CD14-positive monocyte (primary cell): ENCODE measurements around the gene ZNF555. TPM values are rescaled to one million over a fixed set of nuclear protein-coding genes. Genes with fewer than 3 reads are reported as not detected.
A peak's percentile ranks its signal among the peaks of the same experiment; 100 is the strongest.

Experiments used
- DNase-seq, 3 donors: peaks; one replicate each; pipeline ENCODE4 v3.0.0-alpha.2; 2011 to 2022
- H2AFZ ChIP-seq: 2 replicates; pipeline ENCODE4 v1.6.0; 2012; ENCODE audit warnings: mild to moderate bottlenecking, low read depth, low read length, inconsistent platforms; ENCODE audit not compliant: insufficient read depth, poor library complexity, severe bottlenecking
- H3K27ac ChIP-seq, 2 donors: 1 replicate in 1 of 2; 2 replicates in 1 of 2; pipeline ENCODE4 v1.5.1; 2012 to 2013; ENCODE audit warnings: low read length in 2 of 2, control low read depth in 1 of 2, inconsistent platforms in 1 of 2, low read depth in 1 of 2, mild to moderate bottlenecking in 1 of 2
- H3K27me3 ChIP-seq, 2 donors: one replicate each; pipeline versions ENCODE4 v1.6.0 to v1.6.1; 2011 to 2013; ENCODE audit warnings: low read length in 2 of 2; ENCODE audit not compliant: control insufficient read depth in 2 of 2, insufficient read depth in 2 of 2
- H3K36me3 ChIP-seq, 2 donors: replicated peaks in 1 of 2; 1 replicate in 1 of 2; 2 replicates in 1 of 2; pipeline versions ENCODE4 v1.5.1 to v1.6.1; 2012 to 2013; ENCODE audit warnings: low read length in 2 of 2, control low read depth in 1 of 2, inconsistent platforms in 1 of 2, mild to moderate bottlenecking in 1 of 2; ENCODE audit not compliant: insufficient read depth in 2 of 2, control insufficient read depth in 1 of 2
- H3K4me1 ChIP-seq, 2 donors: 1 replicate in 1 of 2; 2 replicates in 1 of 2; pipeline versions ENCODE4 v1.5.1 to v1.6.1; 2012 to 2013; ENCODE audit warnings: low read length in 2 of 2, control low read depth in 1 of 2, inconsistent platforms in 1 of 2, mild to moderate bottlenecking in 1 of 2, moderate library complexity in 1 of 2; ENCODE audit not compliant: insufficient read depth in 2 of 2, control insufficient read depth in 1 of 2
- H3K4me2 ChIP-seq: replicated peaks from 2 replicates; pipeline ENCODE3; 2012; ENCODE audit warnings: low read length, moderate library complexity, mild to moderate bottlenecking; ENCODE audit not compliant: poor library complexity, severe bottlenecking; ENCODE audit errors: extremely low read depth
- H3K4me3 ChIP-seq, 3 experiments: fragments of 200-600 bp in 1 of 3; sonication (generic) in 1 of 3; replicated peaks in 1 of 3; 1 replicate in 2 of 3; 2 replicates in 1 of 3; pipeline ENCODE4 v1.5.1; 2011 to 2013; ENCODE audit warnings: low read length in 3 of 3, mild to moderate bottlenecking in 3 of 3, control low read depth in 2 of 3, low read depth in 2 of 3, inconsistent platforms in 1 of 3, moderate library complexity in 1 of 3
- H3K79me2 ChIP-seq: 2 replicates; pipeline ENCODE4 v1.6.0; 2012; ENCODE audit warnings: mild to moderate bottlenecking, control low read depth, inconsistent platforms, low read length, moderate library complexity; ENCODE audit not compliant: insufficient read depth
- H3K9ac ChIP-seq: 2 replicates; pipeline ENCODE4 v1.6.0; 2017; ENCODE audit warnings: low read length, mild to moderate bottlenecking; ENCODE audit not compliant: insufficient read depth, poor library complexity, severe bottlenecking
- H3K9me3 ChIP-seq, 2 donors: replicated peaks in 1 of 2; 1 replicate in 1 of 2; 2 replicates in 1 of 2; pipeline versions ENCODE4 v1.5.1 to v1.6.1; 2012 to 2013; ENCODE audit warnings: low read length in 2 of 2, control low read depth in 1 of 2; ENCODE audit not compliant: control insufficient read depth in 1 of 2, insufficient read depth in 1 of 2
- H4K20me1 ChIP-seq: 2 replicates; pipeline ENCODE4 v1.6.0; 2012; ENCODE audit warnings: mild to moderate bottlenecking, low read length, control low read depth, moderate library complexity; ENCODE audit not compliant: insufficient read depth
- H3K27ac Mint-ChIP-seq, 7 donors: one replicate each; pipeline ENCODE4 v1.8.0; 2020; ENCODE audit warnings: mild to moderate bottlenecking in 7 of 7, mixed read lengths in 7 of 7, moderate library complexity in 6 of 7, inconsistent platforms in 2 of 7
- H3K27me3 Mint-ChIP-seq, 3 donors: one replicate each; pipeline ENCODE4 v1.8.0; 2021 to 2022; ENCODE audit warnings: low read depth in 3 of 3, mild to moderate bottlenecking in 3 of 3, mixed read lengths in 3 of 3, moderate library complexity in 3 of 3, inconsistent platforms in 1 of 3
- H3K36me3 Mint-ChIP-seq, 2 donors: one replicate each; pipeline ENCODE4 v1.8.0; 2020; ENCODE audit warnings: mixed read lengths in 2 of 2, inconsistent platforms in 1 of 2, mild to moderate bottlenecking in 1 of 2
- H3K4me1 Mint-ChIP-seq: one replicate; pipeline ENCODE4 v1.8.0; 2020; ENCODE audit warnings: mild to moderate bottlenecking, mixed read lengths
- H3K4me3 Mint-ChIP-seq, 2 donors: one replicate each; pipeline ENCODE4 v1.8.0; 2020; ENCODE audit warnings: mild to moderate bottlenecking in 2 of 2, mixed read lengths in 2 of 2, moderate library complexity in 1 of 2
- H3K9me3 Mint-ChIP-seq, 7 donors: one replicate each; pipeline ENCODE4 v1.8.0; 2020 to 2022; ENCODE audit warnings: mixed read lengths in 7 of 7, mild to moderate bottlenecking in 6 of 7, moderate library complexity in 6 of 7, inconsistent platforms in 2 of 7
- WGBS: methylation state at CpG from one replicate; pipeline ENCODE4 v1.1.5; 2013; ENCODE audit warnings: missing lambda C conversion rate; ENCODE audit not compliant: insufficient coverage; 5-methylcytosine and 5-hydroxymethylcytosine counted together
- intact Hi-C, 2 donors: fragments of 100-400 bp; cut with micrococcal nuclease; formaldehyde crosslinking; loops; one replicate each; pipeline versions ENCODE4 v1.15.0 to v1.15.1; 2023
- polyA plus RNA-seq, 3 donors: library from polyadenylated mRNA; depleted of rRNA in 1 of 3; unstranded in 2 of 3; stranded (reverse) in 1 of 3; fragments of 300-500 nt in 2 of 3; fragments of >200 nt in 1 of 3; fragmentation: Illumina TruSeq in 2 of 3; gene quantifications; 1 replicate in 2 of 3; 2 replicates in 1 of 3; pipeline ENCODE4 v1.2.3, GENCODE V29; 2012 to 2021
- TF ChIP-seq, protein P1 (sequence below): fragments of 200-600 bp; IDR thresholded peaks from one replicate; pipeline ENCODE4 v1.8.0; 2022; ENCODE audit warnings: antibody characterized with exemption, mild to moderate bottlenecking

The ZNF555 gene
- polyA plus RNA-seq, 3 donors = 2.2 to 2.9 (median 2.6) TPM

DNA sequence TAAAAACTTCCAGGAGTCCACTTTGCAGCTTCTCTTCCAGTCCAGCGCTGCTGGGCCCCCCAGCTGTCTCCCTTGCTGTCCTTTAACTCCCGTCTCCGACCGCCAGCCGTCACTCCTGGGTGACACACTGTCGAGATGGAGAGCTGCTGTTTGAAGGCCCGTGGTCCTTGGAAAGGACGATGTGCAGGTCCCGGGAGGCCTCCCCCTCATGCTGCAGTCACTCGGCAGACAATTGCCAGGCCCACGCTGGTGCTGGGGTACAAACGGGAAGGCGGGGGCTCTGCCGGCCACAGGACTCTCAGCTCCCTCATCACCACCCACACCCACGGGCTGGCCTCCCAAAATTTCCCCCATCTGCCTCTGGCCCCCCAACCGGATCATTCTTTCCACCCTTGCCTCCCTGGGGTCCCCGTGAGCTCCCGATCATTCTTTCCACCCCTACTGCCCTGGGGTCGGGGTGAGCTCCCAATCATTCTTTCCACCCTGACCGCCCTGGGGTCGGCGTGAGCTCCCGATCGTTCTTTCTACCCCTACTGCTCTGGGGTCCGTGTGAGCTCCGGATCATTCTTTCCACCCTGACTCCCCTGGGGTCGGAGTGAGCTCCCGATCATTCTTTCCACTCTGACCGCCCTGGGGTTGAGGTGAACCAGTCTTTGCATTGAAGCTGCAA, 37.7 kb upstream of the ZNF555 start:
- Histone ChIP-seq H3K9ac (no peak overlapping the region), H3K4me3 (no peak overlapping the region), H4K20me1 (no peaks in the 10 kb centered on the region), H3K9me3 (no peaks in the 10 kb centered on the region), H3K79me2 (no peaks in the 10 kb centered on the region), H3K27ac (no peak overlapping the region), H2AFZ (no peak overlapping the region), H3K27me3 (no peaks in the 10 kb centered on the region), H3K36me3 (peaks cover 29 to 55% of the 10 kb centered on the region in 2 donors), H3K4me1 (no peaks in the 10 kb centered on the region), H3K4me2 (no peak overlapping the region)
- Mint-ChIP-seq H3K27ac (peak overlapping the region in 1 of 7 donors; percentile 79), H3K36me3 (peaks cover 28 to 69% of the 10 kb centered on the region in 2 donors), H3K4me3 (no peak overlapping the region), H3K4me1 (no peaks in the 10 kb centered on the region), H3K9me3 (peaks cover 0 to 5% (median 0%) of the 10 kb centered on the region in 7 donors), H3K27me3 (peaks cover 0 to 4% (median 0%) of the 10 kb centered on the region in 3 donors)
- DNase-seq = no peak
- TF ChIP-seq, protein P1, sequence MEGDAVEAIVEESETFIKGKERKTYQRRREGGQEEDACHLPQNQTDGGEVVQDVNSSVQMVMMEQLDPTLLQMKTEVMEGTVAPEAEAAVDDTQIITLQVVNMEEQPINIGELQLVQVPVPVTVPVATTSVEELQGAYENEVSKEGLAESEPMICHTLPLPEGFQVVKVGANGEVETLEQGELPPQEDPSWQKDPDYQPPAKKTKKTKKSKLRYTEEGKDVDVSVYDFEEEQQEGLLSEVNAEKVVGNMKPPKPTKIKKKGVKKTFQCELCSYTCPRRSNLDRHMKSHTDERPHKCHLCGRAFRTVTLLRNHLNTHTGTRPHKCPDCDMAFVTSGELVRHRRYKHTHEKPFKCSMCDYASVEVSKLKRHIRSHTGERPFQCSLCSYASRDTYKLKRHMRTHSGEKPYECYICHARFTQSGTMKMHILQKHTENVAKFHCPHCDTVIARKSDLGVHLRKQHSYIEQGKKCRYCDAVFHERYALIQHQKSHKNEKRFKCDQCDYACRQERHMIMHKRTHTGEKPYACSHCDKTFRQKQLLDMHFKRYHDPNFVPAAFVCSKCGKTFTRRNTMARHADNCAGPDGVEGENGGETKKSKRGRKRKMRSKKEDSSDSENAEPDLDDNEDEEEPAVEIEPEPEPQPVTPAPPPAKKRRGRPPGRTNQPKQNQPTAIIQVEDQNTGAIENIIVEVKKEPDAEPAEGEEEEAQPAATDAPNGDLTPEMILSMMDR = no peak
- 95% methylated on average over 28 of the region's 29 CpGs for WGBS
- intact Hi-C loops = no loop called here

DNA sequence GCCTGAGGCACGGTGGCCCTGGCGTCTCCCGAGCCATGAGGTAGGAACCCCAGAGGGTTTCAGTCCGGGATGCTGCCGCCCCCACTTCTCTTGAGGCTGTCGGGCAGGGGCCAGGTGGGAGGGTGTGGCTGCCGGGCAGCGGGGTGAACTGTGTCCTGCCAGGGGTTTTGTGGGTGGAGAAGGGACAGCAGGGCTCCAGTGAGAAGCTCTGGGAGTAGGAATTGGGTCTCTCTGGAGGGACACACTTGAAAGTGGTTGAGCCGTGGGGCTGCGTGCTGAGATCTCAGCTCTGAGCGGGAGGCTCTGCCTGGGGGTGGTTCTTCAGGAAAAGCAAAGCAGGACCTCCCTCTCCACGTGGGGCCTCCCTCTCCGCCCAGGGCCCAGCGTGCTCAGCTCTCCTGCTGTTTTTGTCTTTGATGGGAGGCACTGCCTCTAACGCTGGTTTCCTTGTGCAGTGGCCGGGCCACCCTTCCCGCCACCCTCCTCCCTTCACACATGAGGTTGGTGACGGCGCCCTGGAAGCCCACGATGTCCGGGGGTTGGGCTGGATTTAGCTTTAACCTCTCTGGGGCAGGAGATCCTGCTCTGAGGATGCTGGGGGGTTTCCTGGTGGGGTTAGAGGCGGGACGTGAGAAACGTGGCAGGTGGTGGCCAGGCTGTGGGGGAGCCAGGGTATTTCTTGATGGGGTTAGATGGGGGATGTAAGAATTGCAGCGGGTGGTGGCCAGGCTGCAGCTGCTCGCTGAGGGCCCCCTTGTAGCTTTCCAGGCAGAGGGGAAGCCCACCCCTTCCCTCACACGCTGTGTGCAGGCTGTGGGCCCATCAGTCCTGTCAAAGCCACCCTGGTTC, 36.9 kb upstream of the ZNF555 start:
- H3K27me3 Mint-ChIP-seq = peaks cover 0 to 4% (median 0%) of the 10 kb centered on the region in 3 donors
- no peak for DNase-seq

More for the DNA sequence above, 36.9 kb upstream of the ZNF555 start:
- Histone ChIP-seq H3K27me3 (no peaks in the 10 kb centered on the region), H3K9me3 (no peaks in the 10 kb centered on the region), H4K20me1 (no peaks in the 10 kb centered on the region), H3K36me3 (peaks cover 34 to 61% of the 10 kb centered on the region in 2 donors), H3K4me1 (no peaks in the 10 kb centered on the region), H3K27ac (no peak overlapping the region), H3K9ac (no peak overlapping the region), H3K4me3 (no peak overlapping the region), H3K79me2 (no peaks in the 10 kb centered on the region), H3K4me2 (no peak overlapping the region), H2AFZ (no peak overlapping the region)
- peak overlapping the region in 2 of 7 donors; percentile 18 to 46 for H3K27ac Mint-ChIP-seq
- peaks cover 36 to 76% of the 10 kb centered on the region in 2 donors for H3K36me3 Mint-ChIP-seq
- H3K4me3 Mint-ChIP-seq = no peak overlapping the region
- H3K9me3 Mint-ChIP-seq = peaks cover 0 to 5% (median 0%) of the 10 kb centered on the region in 7 donors
- H3K4me1 Mint-ChIP-seq = no peaks in the 10 kb centered on the region
- intact Hi-C loops = no loop called here
- WGBS = 90% methylated on average over 18 of the region's 27 CpGs
- TF ChIP-seq, protein P1 = no peak
